ENCODE results near the gene HYOU1.
"Not testable (repeated sequence)": the region's sequence is repeated elsewhere in the genome, so short reads cannot be mapped to it uniquely, and the experiment has no call there.

The HYOU1 gene

GRCh38 chr11:119057000-119057769 lies at the start of gene HYOU1:
Gene HYOU1, minus strand, starts transcription at chr11:119057205. Its CDS starts 1,045 bp downstream, at chr11:119056160.
- DNase-seq: peak; percentile 35

- DNase-seq: no peak
These were observed 46.8 kb upstream of the HYOU1 start for GRCh38 chr11:119103793-119104192.

GRCh38 chr11:119103161-119103664 lies 46.2 kb upstream of the HYOU1 start:
- not testable (repeated sequence) for DNase-seq

- DNase-seq: peak; percentile 69
These were observed 44.9 kb upstream of the HYOU1 start, which contains the start of gene DPAGT1 for GRCh38 chr11:119101759-119102423. Gene DPAGT1, minus strand, starts transcription at chr11:119101853. Its CDS starts 198 bp downstream, at chr11:119101655.

GRCh38 chr11:119100994-119101758 lies 44.2 kb upstream of the HYOU1 start:
- DNase-seq: no peak

- DNase-seq: no peak
These were observed 43.4 kb upstream of the HYOU1 start for GRCh38 chr11:119100246-119100970.

- DNase-seq: no peak
These were observed 42.7 kb upstream of the HYOU1 start for GRCh38 chr11:119099711-119100110.

GRCh38 chr11:119095066-119095880 lies 38.3 kb upstream of the HYOU1 start:
- DNase-seq: peak; percentile 89

- DNase-seq: no peak
These were observed 37.7 kb upstream of the HYOU1 start for GRCh38 chr11:119094816-119095065.

- no peak for DNase-seq
These were observed 37.2 kb upstream of the HYOU1 start for GRCh38 chr11:119093942-119094815.

- DNase-seq: no peak
These were observed 36.2 kb upstream of the HYOU1 start for GRCh38 chr11:119092880-119093842.

- DNase-seq: no peak
These were observed 35.2 kb upstream of the HYOU1 start for GRCh38 chr11:119091966-119092879.

GRCh38 chr11:119091178-119091577 lies 34.2 kb upstream of the HYOU1 start:
- DNase-seq: no peak

GRCh38 chr11:119089319-119089718 lies 32.3 kb upstream of the HYOU1 start:
- no peak for DNase-seq

GRCh38 chr11:119088406-119088805 lies 31.4 kb upstream of the HYOU1 start:
- DNase-seq: no peak

GRCh38 chr11:119087747-119088241 lies 30.8 kb upstream of the HYOU1 start:
- DNase-seq: no peak

GRCh38 chr11:119087123-119087522 lies 30.1 kb upstream of the HYOU1 start:
- DNase-seq: no peak

GRCh38 chr11:119085437-119085847 lies 28.4 kb upstream of the HYOU1 start:
- DNase-seq: no peak
